Bronchial epithelial cell (primary cell): Measurements from ENCODE around the gene AGPAT4. TPM values are rescaled to one million over a fixed set of nuclear protein-coding genes. Genes with fewer than 3 reads are reported as not detected.
"Not testable (repeated sequence)": the region's sequence is repeated elsewhere in the genome, so short reads cannot be mapped to it uniquely, and the experiment has no call there.

Experiments
- DNase-seq: peaks from one replicate; pipeline ENCODE4 v3.0.0-alpha.2; 2010; ENCODE audit warnings: low read depth
- FAIRE-seq: peaks from 2 replicates; lab custom pipeline; 2011; peaks lifted over from hg19 to GRCh38; lab: Jason Lieb, UNC
- H3K27me3 ChIP-seq: 2 replicates; pipeline ENCODE4 v1.5.1; 2011; ENCODE audit warnings: low read length; ENCODE audit not compliant: control insufficient read depth, insufficient read depth
- H3K36me3 ChIP-seq: 2 replicates; pipeline ENCODE4 v1.5.1; 2011; ENCODE audit warnings: low read length; ENCODE audit not compliant: control insufficient read depth, insufficient read depth
- H3K4me3 ChIP-seq: 2 replicates; pipeline ENCODE4 v1.5.1; 2011; ENCODE audit warnings: mild to moderate bottlenecking, low read depth, low read length, control low read depth
- total RNA-seq: library from RNA; depleted of rRNA; stranded (reverse); fragments of >200 nt; gene quantifications from 2 replicates; pipeline ENCODE4 v1.2.1, GENCODE V29; 2014
- TF ChIP-seq, protein P1 (sequence below): IDR thresholded peaks from 2 replicates; pipeline ENCODE4 v1.5.1; 2011; ENCODE audit warnings: mild to moderate bottlenecking, moderate library complexity, low read length, control low read depth, inconsistent platforms; ENCODE audit not compliant: insufficient read depth, severe bottlenecking

The AGPAT4 gene, protein sequence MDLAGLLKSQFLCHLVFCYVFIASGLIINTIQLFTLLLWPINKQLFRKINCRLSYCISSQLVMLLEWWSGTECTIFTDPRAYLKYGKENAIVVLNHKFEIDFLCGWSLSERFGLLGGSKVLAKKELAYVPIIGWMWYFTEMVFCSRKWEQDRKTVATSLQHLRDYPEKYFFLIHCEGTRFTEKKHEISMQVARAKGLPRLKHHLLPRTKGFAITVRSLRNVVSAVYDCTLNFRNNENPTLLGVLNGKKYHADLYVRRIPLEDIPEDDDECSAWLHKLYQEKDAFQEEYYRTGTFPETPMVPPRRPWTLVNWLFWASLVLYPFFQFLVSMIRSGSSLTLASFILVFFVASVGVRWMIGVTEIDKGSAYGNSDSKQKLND
- total RNA-seq: 2.6 and 4.9 TPM in 2 replicates

DNA sequence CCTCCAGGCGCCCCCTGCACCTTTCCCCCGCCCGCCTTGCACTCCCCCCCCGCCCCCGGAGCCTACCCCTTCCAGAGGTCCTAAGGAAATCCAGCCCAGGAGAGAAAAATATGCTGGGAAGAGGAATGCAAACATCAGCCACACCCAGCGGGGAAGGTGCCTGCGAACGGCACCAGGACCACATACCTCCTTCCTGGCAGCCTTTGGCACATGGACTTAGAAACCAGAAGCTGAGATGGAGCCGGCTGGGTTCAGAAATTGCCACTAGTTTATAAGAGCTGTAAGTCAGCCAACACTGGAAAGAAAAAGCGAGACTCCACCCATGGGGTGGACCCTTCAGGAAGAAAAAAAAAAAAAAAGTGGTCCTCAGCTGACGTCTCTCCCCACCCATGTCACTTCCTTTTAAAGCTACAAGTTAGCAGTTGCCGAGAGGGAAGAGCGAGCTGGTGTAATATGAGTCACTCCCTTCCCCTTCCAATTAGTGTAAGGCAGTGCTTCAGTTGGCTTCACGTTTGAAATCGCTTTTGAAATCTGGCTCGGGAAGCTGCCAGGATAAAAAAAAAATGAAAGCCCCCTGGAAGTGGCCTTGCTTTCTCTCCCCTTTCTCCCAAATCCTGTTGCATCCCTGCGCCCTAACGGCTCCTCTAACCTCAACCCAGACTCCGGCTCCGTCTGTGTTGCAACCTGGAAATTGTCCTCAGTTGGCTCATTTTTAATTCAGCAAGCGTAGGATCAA is at the start of gene AGPAT4:
Gene AGPAT4, minus strand, starts transcription at position 310 of the 736 bp plus-strand sequence. CDS start 41,848 bp downstream, outside the sequence.
- TF ChIP-seq, protein P1, sequence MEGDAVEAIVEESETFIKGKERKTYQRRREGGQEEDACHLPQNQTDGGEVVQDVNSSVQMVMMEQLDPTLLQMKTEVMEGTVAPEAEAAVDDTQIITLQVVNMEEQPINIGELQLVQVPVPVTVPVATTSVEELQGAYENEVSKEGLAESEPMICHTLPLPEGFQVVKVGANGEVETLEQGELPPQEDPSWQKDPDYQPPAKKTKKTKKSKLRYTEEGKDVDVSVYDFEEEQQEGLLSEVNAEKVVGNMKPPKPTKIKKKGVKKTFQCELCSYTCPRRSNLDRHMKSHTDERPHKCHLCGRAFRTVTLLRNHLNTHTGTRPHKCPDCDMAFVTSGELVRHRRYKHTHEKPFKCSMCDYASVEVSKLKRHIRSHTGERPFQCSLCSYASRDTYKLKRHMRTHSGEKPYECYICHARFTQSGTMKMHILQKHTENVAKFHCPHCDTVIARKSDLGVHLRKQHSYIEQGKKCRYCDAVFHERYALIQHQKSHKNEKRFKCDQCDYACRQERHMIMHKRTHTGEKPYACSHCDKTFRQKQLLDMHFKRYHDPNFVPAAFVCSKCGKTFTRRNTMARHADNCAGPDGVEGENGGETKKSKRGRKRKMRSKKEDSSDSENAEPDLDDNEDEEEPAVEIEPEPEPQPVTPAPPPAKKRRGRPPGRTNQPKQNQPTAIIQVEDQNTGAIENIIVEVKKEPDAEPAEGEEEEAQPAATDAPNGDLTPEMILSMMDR: no peak
- Histone ChIP-seq H3K36me3 (no peaks in the 10 kb centered on the region), H3K4me3 (peak within 1 kb of the TSS; percentile 41), H3K27me3 (no peaks in the 10 kb centered on the region)
- peak; percentile 81 for FAIRE-seq
- DNase-seq: peak; percentile 96

DNA sequence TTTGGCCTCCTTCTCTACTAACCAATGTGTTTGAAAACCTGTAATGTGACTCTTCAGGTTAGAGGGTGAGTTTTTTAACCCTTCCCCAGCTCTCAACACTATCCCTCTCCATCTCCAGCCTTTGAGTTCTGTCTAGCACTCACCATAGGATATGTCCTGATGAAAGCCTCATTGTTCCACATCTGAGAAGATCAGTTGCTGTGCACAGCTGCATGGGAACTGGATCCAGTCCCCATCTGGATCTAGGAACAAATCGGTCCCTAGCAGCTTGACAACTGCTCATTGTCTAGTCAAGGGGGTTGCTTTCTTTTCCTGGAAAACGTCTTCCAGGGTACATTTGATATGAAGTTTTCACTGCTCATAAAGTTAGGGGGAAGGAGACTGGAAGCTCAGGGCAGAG is 45.4 kb upstream of the AGPAT4 start:
- Histone ChIP-seq H3K27me3 (no peaks in the 10 kb centered on the region), H3K36me3 (no peaks in the 10 kb centered on the region), H3K4me3 (no peak overlapping the region)
- TF ChIP-seq, protein P1: no peak
- FAIRE-seq: no peak
- DNase-seq: no peak

DNA sequence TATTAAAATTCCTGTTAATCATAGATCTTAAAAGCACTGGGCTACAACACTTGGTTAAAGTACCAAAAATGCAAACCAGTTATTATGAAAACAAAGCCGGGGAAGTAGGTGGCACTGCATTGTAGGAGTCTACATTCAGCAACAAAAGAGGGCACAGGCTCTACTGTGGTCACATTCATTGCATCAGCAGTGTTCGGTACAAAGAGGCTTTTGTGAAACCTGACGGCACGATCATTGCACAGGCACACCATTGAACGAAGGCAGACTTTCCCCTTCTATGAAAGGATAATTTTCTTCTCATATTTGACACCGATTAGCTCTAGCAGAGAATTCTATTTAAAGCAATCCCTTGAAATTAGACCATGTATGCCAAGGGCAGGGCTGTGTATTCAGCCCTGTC is 44.6 kb upstream of the AGPAT4 start:
- H3K27me3 ChIP-seq: no peaks in the 10 kb centered on the region
- TF ChIP-seq, protein P1: no peak
- H3K4me3 ChIP-seq: no peak overlapping the region
- no peaks in the 10 kb centered on the region for H3K36me3 ChIP-seq
- DNase-seq: no peak
- FAIRE-seq: no peak

DNA sequence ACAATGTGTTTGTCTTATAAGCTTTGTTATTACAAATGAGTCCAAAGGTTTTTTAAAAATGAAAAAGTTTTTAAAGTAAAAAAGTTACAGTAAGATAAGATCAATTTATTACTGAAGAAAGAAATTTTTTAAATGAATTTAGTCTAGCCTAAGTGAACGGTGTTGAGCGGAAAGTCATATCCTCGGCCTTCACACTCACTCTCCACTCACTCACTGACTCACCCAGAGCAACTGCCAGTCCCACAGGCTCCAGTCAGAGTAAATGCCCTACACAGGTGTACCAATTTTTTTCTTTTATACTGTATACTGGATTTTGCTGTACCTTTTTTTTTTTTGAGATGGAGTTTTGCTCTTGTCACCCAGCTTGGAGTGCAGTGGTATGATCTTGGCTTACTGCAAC is 42.7 kb upstream of the AGPAT4 start:
- no peak overlapping the region for H3K4me3 ChIP-seq
- TF ChIP-seq, protein P1: no peak
- no peak for FAIRE-seq

DNA sequence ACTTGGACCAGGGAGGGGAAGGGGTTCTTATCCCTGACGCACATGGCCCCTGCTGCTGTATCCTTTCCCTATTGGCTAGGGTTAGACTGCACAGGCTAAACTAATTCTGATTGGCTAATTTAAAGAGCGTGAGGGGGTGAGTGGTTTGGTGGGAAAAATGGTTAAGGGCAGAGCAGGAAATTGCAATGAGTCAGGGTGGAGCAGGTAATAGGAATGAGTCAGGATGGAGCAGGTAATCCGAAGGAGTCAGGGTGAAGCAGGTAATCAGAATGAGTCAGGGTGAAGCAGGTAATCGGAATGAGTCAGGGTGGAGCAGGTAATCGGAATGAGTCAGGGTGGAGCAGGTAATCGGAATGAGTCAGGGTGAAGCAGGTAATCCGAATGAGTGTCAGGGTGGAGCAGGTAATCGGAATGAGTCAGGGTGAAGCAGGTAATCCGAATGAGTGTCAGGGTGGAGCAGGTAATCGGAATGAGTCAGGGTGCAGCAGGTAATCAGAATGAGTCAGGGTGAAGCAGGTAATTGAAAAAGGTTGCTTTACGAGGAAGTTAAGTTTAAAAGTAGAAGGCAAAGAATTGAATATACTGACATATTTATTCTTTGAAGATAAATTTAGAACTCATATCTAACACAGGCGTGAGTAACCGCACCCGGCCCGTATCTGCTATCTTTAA is 41.5 kb upstream of the AGPAT4 start:
- H3K4me3 ChIP-seq, H3K27me3 ChIP-seq, H3K36me3 ChIP-seq: not testable (repeated sequence)
- peak; percentile 98 for FAIRE-seq
- peak; percentile 26 for DNase-seq

More for the DNA sequence above, 42.7 kb upstream of the AGPAT4 start:
- H3K27me3 ChIP-seq: no peaks in the 10 kb centered on the region
- no peaks in the 10 kb centered on the region for H3K36me3 ChIP-seq
- DNase-seq: no peak

DNA sequence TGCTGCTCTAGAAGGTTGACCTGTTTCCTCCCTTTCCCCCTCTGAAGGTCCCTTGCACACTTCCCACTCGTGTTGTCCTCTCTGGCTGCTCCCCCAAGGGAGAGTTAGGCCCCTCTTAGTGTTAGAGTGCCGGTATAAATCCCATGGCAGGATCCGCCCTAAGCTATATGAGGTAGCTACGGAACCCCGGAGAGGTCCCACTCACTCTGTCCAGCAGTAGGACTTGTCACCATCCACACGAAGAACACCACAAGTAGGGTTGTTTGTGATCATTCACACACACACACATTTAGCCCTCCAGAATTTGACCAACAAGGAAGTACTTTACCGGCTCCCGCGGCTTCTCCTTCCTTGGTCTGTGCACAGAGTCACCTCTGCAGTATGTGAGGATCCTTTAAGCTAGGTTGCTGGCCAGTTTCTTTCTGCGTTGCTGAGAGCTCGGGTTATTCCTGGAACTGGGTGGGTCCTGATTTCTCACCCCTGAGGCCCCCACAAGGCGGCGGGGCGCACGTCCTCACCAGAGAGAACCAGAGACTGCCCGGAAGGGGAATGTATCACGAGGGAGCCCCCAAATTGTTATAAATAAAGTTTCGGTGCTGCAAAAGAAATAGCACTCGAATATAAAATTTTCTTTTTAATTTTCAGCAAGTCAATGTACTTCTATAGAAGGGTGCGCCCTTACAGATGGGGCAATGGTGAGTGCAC is 40.8 kb upstream of the AGPAT4 start:
- H3K36me3 ChIP-seq, H3K4me3 ChIP-seq, FAIRE-seq, DNase-seq, H3K27me3 ChIP-seq: not testable (repeated sequence)
